ENCODE results near the gene ALDH3A2.

ALDH3A2 gene

DNA sequence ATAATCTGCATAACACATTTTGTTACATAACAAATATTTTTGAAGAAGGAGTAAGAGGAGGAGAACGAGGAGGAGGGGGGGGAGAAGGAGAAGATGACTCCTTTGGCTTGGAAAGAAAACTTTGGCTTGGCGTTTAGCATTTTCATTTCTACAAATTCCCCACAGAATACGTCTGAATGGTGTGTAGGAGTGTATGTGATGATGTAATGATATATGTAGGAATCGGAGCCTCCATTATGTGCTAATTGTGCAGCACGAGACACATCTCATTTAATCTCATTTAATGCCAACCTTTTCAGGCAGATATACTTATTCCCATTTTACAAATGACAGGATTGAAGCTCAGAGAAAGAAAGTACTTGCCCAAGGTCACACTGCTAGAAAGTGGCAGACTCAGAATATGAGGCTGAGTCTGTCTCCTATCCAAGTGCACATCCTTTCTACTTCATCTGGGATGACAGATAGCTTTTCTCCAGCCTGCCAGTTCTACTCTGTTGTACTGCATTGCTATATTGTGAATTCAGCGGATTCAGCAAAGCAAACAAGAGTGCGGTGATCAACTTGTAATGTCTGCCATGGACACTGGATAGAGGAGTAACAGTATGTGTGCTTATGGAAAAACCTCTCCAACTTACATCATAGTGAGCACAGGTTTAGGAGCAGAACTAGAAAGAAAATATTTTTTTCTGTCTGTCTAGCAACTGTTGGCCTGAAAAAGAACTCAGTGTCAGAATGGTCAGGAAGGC lies 78.3 kb downstream of the ALDH3A2 start:
- in situ Hi-C loops (cut with HindIII; ENCODE audit: low pct_ligation_motif_present, low sequenced_read_pairs): no loop called here
- no peaks in the 10 kb centered on the region for H3K27me3 ChIP-seq (replicated peaks)
- no peak overlapping the region for H3K4me3 ChIP-seq (ENCODE audit: low read depth, low read length)
- H3K36me3 ChIP-seq (replicated peaks): no peaks in the 10 kb centered on the region
- no peak overlapping the region for H3K27ac ChIP-seq
- no peak for DNase-seq
- TF ChIP-seq, protein P1, sequence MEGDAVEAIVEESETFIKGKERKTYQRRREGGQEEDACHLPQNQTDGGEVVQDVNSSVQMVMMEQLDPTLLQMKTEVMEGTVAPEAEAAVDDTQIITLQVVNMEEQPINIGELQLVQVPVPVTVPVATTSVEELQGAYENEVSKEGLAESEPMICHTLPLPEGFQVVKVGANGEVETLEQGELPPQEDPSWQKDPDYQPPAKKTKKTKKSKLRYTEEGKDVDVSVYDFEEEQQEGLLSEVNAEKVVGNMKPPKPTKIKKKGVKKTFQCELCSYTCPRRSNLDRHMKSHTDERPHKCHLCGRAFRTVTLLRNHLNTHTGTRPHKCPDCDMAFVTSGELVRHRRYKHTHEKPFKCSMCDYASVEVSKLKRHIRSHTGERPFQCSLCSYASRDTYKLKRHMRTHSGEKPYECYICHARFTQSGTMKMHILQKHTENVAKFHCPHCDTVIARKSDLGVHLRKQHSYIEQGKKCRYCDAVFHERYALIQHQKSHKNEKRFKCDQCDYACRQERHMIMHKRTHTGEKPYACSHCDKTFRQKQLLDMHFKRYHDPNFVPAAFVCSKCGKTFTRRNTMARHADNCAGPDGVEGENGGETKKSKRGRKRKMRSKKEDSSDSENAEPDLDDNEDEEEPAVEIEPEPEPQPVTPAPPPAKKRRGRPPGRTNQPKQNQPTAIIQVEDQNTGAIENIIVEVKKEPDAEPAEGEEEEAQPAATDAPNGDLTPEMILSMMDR (IDR thresholded peaks at IDR 0.05; ENCODE audit: low read depth, low read length, missing control alignments): no peak
